GM18498 (cell line): ENCODE measurements around the gene NXPH1.

Source experiments
- ATAC-seq: cut with Tn5 transposase; IDR thresholded peaks from one replicate; pipeline ENCODE4 v1.9.1; 2021; ENCODE audit warnings: mild to moderate bottlenecking, moderate library complexity; ENCODE audit not compliant: unreplicated experiment

Gene NXPH1

GRCh38 chr7:8491544-8492489 is 58.4 kb downstream of the NXPH1 start:
- no peak for ATAC-seq

GRCh38 chr7:8499128-8499527 is 65.7 kb downstream of the NXPH1 start:
- ATAC-seq: no peak

GRCh38 chr7:8500286-8500685 is 66.9 kb downstream of the NXPH1 start:
- ATAC-seq: no peak

- no peak for ATAC-seq
Observed at GRCh38 chr7:8507566-8507965, 74.2 kb downstream of the NXPH1 start.

GRCh38 chr7:8509621-8510020 is 76.2 kb downstream of the NXPH1 start:
- no peak for ATAC-seq

GRCh38 chr7:8511855-8512254 is 78.4 kb downstream of the NXPH1 start:
- ATAC-seq: no peak

GRCh38 chr7:8514781-8515519 is 81.5 kb downstream of the NXPH1 start:
- no peak for ATAC-seq

GRCh38 chr7:8515640-8516185 is 82.3 kb downstream of the NXPH1 start:
- ATAC-seq: no peak

- no peak for ATAC-seq
Observed at GRCh38 chr7:8516976-8517375, 83.6 kb downstream of the NXPH1 start.

- ATAC-seq: no peak
Observed at GRCh38 chr7:8528311-8528710, 94.9 kb downstream of the NXPH1 start.

- no peak for ATAC-seq
Observed at GRCh38 chr7:8531991-8532515, 98.6 kb downstream of the NXPH1 start.

GRCh38 chr7:8536431-8536830 is 103.0 kb downstream of the NXPH1 start:
- ATAC-seq: no peak

GRCh38 chr7:8549046-8549445 is 115.6 kb downstream of the NXPH1 start:
- no peak for ATAC-seq

GRCh38 chr7:8560501-8560900 is 127.1 kb downstream of the NXPH1 start:
- no peak for ATAC-seq

- ATAC-seq: no peak
Observed at GRCh38 chr7:8561449-8561848, 128.0 kb downstream of the NXPH1 start.

GRCh38 chr7:8564281-8564680 is 130.9 kb downstream of the NXPH1 start:
- ATAC-seq: no peak

GRCh38 chr7:8566016-8566415 is 132.6 kb downstream of the NXPH1 start:
- no peak for ATAC-seq

- ATAC-seq: no peak
Observed at GRCh38 chr7:8567626-8568025, 134.2 kb downstream of the NXPH1 start.

- ATAC-seq: no peak
Observed at GRCh38 chr7:8579661-8580194, 146.3 kb downstream of the NXPH1 start.

GRCh38 chr7:8581842-8582241 is 148.4 kb downstream of the NXPH1 start:
- no peak for ATAC-seq

GRCh38 chr7:8582728-8583127 is 149.3 kb downstream of the NXPH1 start:
- ATAC-seq: no peak
